Liver (tissue), 9 donors: ENCODE data around the gene ELP5. TPM values are rescaled to one million over a fixed set of nuclear protein-coding genes. Genes with fewer than 3 reads are reported as not detected.

ENCODE experiments used
- DNase-seq: peaks from one replicate; pipeline ENCODE4 v3.0.0-alpha.2; 2017; ENCODE audit warnings: low spot score
- H3K27ac ChIP-seq, 2 donors: one replicate each; pipeline ENCODE4 v1.7.0; 2013; ENCODE audit warnings: inconsistent platforms in 2 of 2, low read length in 2 of 2, control low read depth in 1 of 2, low read depth in 1 of 2, mild to moderate bottlenecking in 1 of 2
- H3K27me3 ChIP-seq, 4 donors: one replicate each; pipeline versions ENCODE4 v1.6.1 to v1.7.0; 2013; ENCODE audit warnings: low read length in 3 of 4, inconsistent platforms in 1 of 4, mild to moderate bottlenecking in 1 of 4, moderate library complexity in 1 of 4; ENCODE audit not compliant: control insufficient read depth in 4 of 4, insufficient read depth in 4 of 4
- H3K36me3 ChIP-seq, 4 donors: one replicate each; pipeline versions ENCODE4 v1.6.1 to v1.7.0; 2013; ENCODE audit warnings: low read length in 3 of 4, mild to moderate bottlenecking in 3 of 4, low read depth in 1 of 4, moderate library complexity in 1 of 4; ENCODE audit not compliant: control insufficient read depth in 4 of 4, insufficient read depth in 3 of 4
- H3K4me1 ChIP-seq, 4 donors: one replicate each; pipeline versions ENCODE4 v1.6.1 to v1.7.0; 2013; ENCODE audit warnings: low read length in 3 of 4, mild to moderate bottlenecking in 3 of 4, moderate library complexity in 1 of 4; ENCODE audit not compliant: control insufficient read depth in 4 of 4, insufficient read depth in 4 of 4
- H3K4me3 ChIP-seq, 3 donors: one replicate each; pipeline versions ENCODE4 v1.6.1 to v1.7.0; 2013; ENCODE audit warnings: low read length in 3 of 3, control low read depth in 1 of 3, low read depth in 1 of 3, mild to moderate bottlenecking in 1 of 3
- H3K9ac ChIP-seq, 2 donors: one replicate each; pipeline ENCODE4 v1.7.0; 2013; ENCODE audit warnings: low read length in 2 of 2, mild to moderate bottlenecking in 2 of 2, moderate library complexity in 2 of 2, control low read depth in 1 of 2, low read depth in 1 of 2
- H3K9me3 ChIP-seq, 4 donors: one replicate each; pipeline versions ENCODE4 v1.6.1 to v1.7.0; 2013; ENCODE audit warnings: low read length in 3 of 4; ENCODE audit not compliant: control insufficient read depth in 4 of 4
- EGR1 ChIP-seq, 2 donors: IDR thresholded peaks; 2 replicates each; pipeline ENCODE4 v1.6.1; 2016 to 2018; ENCODE audit warnings: antibody characterized with exemption in 2 of 2, low read depth in 2 of 2
- FOXA1 ChIP-seq: IDR thresholded peaks from 2 replicates; pipeline ENCODE4 v1.6.1; 2016; ENCODE audit warnings: antibody characterized with exemption
- FOXA2 ChIP-seq: IDR thresholded peaks from 2 replicates; pipeline ENCODE4 v1.6.1; 2016; ENCODE audit warnings: antibody characterized with exemption
- HNF4A ChIP-seq, 2 donors: conservative IDR thresholded peaks; 2 replicates each; pipeline ENCODE4 v1.6.1; 2016; ENCODE audit warnings: antibody characterized with exemption in 2 of 2, mild to moderate bottlenecking in 2 of 2
- HNF4G ChIP-seq: IDR thresholded peaks from 2 replicates; pipeline ENCODE4 v1.6.1; 2016; ENCODE audit warnings: antibody characterized with exemption
- JUND ChIP-seq, 2 donors: IDR thresholded peaks; 2 replicates each; pipeline ENCODE4 v1.6.1; 2016; ENCODE audit warnings: antibody characterized with exemption in 2 of 2
- NR2F2 ChIP-seq: IDR thresholded peaks from 2 replicates; pipeline ENCODE4 v1.6.1; 2016; ENCODE audit warnings: antibody characterized with exemption
- RAD21 ChIP-seq, 2 donors: IDR thresholded peaks; 2 replicates each; pipeline ENCODE4 v1.6.1; 2016; ENCODE audit warnings: antibody characterized with exemption in 2 of 2, mild to moderate bottlenecking in 2 of 2
- RXRA ChIP-seq, 2 donors: IDR thresholded peaks; 2 replicates each; pipeline ENCODE4 v1.6.1; 2017 to 2018; ENCODE audit warnings: antibody characterized with exemption in 2 of 2, mild to moderate bottlenecking in 1 of 2
- SP1 ChIP-seq: IDR thresholded peaks from 2 replicates; pipeline ENCODE4 v1.6.1; 2018; ENCODE audit warnings: antibody characterized with exemption, mild to moderate bottlenecking
- TAF1 ChIP-seq: conservative IDR thresholded peaks from 2 replicates; pipeline ENCODE4 v1.6.1; 2016; ENCODE audit warnings: antibody characterized with exemption, mild to moderate bottlenecking
- YY1 ChIP-seq: IDR thresholded peaks from 2 replicates; pipeline ENCODE4 v1.6.1; 2016; ENCODE audit warnings: antibody characterized with exemption, mild to moderate bottlenecking
- WGBS: extraction: QIAGEN DNeasy Blood & Tissue Kit; methylation state at CpG from one replicate; pipeline ENCODE4 v1.1.7; 2013; 5-methylcytosine and 5-hydroxymethylcytosine counted together
- polyA plus RNA-seq, 2 donors: library from polyadenylated mRNA; stranded (reverse) in 1 of 2; unstranded in 1 of 2; fragments of 200-250 nt in 1 of 2; fragments of >200 nt in 1 of 2; fragmentation: Nextera tagmentation in 1 of 2; extraction: Ambion mirVana in 1 of 2; gene quantifications; one replicate each; pipeline versions ENCODE4 v1.2.1 to v1.2.3, GENCODE V29; 2013 to 2015
- total RNA-seq, 2 donors: library from RNA; depleted of rRNA; stranded (reverse); fragments of >200 nt; gene quantifications; one replicate each; pipeline ENCODE4 v1.2.3, GENCODE V29; 2014
- TF ChIP-seq, protein P1 (sequence below): IDR thresholded peaks from 2 replicates; pipeline ENCODE4 v1.6.1; 2016; ENCODE audit warnings: antibody characterized with exemption
- TF ChIP-seq, protein P2 (sequence below): IDR thresholded peaks from 2 replicates; pipeline ENCODE4 v1.6.1; 2016; ENCODE audit warnings: antibody characterized with exemption
- TF ChIP-seq, protein P3 (sequence below): fragments of 150-350 bp; IDR thresholded peaks from 2 replicates; pipeline ENCODE4 v1.5.1; 2017; ENCODE audit warnings: improper control_type of control experiment, low read depth, low read length; ENCODE audit not compliant: missing input control
- TF ChIP-seq, protein P4 (sequence below): IDR thresholded peaks from 2 replicates; pipeline ENCODE4 v1.6.1; 2016; ENCODE audit warnings: antibody characterized with exemption
- TF ChIP-seq, protein P5 (sequence below): IDR thresholded peaks from 2 replicates; pipeline ENCODE4 v1.6.1; 2016; ENCODE audit warnings: antibody characterized with exemption, mild to moderate bottlenecking
- donor health status: healthy.
- donor health status: healthy.
- donor health status: healthy.
- donor health status: healthy.
- donor health status: healthy.

The ELP5 gene
- total and polyA plus RNA-seq, 4 donors, result 19.3 to 38.4 (median 26.6) TPM

DNA sequence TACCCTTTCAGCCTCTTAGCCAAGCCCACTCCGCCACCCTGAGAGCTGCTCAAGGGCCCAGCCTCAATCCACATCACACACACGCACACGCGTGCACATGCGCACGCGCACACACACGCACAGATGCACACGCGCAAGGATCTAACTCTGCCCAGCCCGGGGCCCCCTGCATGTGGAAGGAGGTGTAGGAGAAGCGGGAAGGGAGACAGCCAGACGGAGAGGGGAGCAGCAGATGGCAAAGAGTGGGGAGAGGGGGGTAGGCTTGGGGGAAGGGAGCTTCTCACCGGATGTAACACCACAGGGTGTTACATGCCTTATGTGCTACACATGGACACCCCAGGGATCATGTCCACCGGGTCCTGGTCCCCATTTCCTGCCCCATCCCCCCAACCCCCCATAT, 47.7 kb upstream of the ELP5 start:
- Histone ChIP-seq H3K4me1 (peaks cover 0 to 2% (median 0%) of the 10 kb centered on the region in 4 donors), H3K4me3 (no peak overlapping the region), H3K9me3 (no peaks in the 10 kb centered on the region), H3K36me3 (no peaks in the 10 kb centered on the region), H3K9ac (no peak overlapping the region), H3K27me3 (no peaks in the 10 kb centered on the region), H3K27ac (no peak overlapping the region)
- WGBS, result 87% methylated on average over 15 of the region's 15 CpGs
- DNase-seq, result no peak
- TF ChIP-seq SP1 (no peak), NR2F2 (no peak), HNF4A (conservative IDR thresholded peaks at IDR 0.05) (no peak), YY1 (no peak), TAF1 (no peak), JUND (IDR thresholded peaks at IDR 0.05) (no peak)
- TF ChIP-seq, protein P1, sequence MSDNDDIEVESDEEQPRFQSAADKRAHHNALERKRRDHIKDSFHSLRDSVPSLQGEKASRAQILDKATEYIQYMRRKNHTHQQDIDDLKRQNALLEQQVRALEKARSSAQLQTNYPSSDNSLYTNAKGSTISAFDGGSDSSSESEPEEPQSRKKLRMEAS, result no peak
- TF ChIP-seq, protein P2, sequence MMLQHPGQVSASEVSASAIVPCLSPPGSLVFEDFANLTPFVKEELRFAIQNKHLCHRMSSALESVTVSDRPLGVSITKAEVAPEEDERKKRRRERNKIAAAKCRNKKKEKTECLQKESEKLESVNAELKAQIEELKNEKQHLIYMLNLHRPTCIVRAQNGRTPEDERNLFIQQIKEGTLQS, result no peak

DNA sequence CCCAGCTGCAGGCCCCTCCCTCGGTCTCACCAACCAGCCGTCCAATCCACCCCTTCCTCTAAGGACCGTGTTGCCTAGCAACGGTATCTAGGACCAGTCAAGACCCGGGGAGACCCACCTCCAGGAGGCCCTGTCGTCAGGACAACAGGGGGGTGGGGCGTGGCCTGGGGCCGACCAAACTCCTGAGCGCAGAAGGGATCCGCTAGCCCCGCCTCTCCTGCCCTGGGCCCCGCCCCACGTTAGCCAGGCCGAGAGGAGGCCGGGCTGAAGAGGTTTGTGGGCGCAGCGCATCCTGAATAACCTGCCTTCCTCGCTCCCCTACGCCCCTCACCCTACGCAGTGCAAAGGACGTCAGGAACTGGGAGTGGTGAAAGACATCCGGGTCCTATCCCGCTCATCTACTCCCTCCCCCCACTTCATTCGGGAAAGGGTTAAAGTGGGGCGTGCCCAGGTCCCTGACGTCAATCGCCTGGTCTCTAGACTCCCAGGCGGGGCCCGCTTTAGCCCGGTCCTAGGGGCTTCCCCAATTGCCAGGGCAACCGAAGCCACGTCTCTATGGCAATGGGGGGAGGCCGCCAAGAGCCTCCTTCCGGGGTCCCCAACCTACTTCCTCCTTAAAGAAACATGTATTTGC, 47.1 kb upstream of the ELP5 start:
- H3K36me3 ChIP-seq, result no peaks in the 10 kb centered on the region
- H3K4me1 ChIP-seq, result peaks cover 0 to 2% (median 0%) of the 10 kb centered on the region in 4 donors
- peak overlapping the region in 1 of 2 donors; percentile 49 for H3K27ac ChIP-seq
- H3K27me3 ChIP-seq, result no peaks in the 10 kb centered on the region
- WGBS, result 7% methylated on average over 34 of the region's 34 CpGs
- H3K9ac ChIP-seq, result peak overlapping the region in 1 of 2 donors; percentile 38
- TF ChIP-seq SP1, result peak; percentile 50
- TF ChIP-seq EGR1 (IDR thresholded peaks at IDR 0.05; ENCODE audit: low read depth in 2 of 2), result no peak
- peak overlapping the region; percentile 45 to 58 (median 48) for H3K4me3 ChIP-seq
- H3K9me3 ChIP-seq, result no peaks in the 10 kb centered on the region
- peak; percentile 82 for DNase-seq

DNA sequence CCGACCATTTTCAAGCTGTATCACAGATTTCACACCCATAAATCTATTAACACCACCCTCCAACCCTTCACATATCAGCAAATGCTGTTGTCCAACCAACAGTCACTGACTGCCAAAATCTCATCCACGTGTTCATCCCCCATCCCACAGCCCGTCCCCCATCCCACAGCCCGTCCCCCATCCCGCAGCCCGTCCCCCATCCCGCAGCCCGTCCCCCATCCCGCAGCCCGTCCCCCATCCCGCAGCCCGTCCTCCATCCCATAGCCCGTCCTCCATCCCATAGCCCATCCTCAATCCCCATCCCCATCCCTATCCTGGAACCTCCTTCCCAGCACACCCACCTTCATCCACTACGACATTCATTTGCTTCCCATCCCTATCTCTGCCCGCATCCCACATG, 46.5 kb upstream of the ELP5 start:
- Histone ChIP-seq H3K4me1 (peaks cover 0 to 2% (median 0%) of the 10 kb centered on the region in 4 donors), H3K36me3 (no peaks in the 10 kb centered on the region), H3K9me3 (no peaks in the 10 kb centered on the region), H3K9ac (no peak overlapping the region), H3K4me3 (no peak overlapping the region), H3K27me3 (no peaks in the 10 kb centered on the region), H3K27ac (peak overlapping the region in 1 of 2 donors; percentile 49)
- DNase-seq, result no peak
- TF ChIP-seq, protein P3, sequence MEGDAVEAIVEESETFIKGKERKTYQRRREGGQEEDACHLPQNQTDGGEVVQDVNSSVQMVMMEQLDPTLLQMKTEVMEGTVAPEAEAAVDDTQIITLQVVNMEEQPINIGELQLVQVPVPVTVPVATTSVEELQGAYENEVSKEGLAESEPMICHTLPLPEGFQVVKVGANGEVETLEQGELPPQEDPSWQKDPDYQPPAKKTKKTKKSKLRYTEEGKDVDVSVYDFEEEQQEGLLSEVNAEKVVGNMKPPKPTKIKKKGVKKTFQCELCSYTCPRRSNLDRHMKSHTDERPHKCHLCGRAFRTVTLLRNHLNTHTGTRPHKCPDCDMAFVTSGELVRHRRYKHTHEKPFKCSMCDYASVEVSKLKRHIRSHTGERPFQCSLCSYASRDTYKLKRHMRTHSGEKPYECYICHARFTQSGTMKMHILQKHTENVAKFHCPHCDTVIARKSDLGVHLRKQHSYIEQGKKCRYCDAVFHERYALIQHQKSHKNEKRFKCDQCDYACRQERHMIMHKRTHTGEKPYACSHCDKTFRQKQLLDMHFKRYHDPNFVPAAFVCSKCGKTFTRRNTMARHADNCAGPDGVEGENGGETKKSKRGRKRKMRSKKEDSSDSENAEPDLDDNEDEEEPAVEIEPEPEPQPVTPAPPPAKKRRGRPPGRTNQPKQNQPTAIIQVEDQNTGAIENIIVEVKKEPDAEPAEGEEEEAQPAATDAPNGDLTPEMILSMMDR, result no peak
- no peak for TF ChIP-seq RXRA (IDR thresholded peaks at IDR 0.05)
- no peak for TF ChIP-seq JUND (IDR thresholded peaks at IDR 0.05)
- TF ChIP-seq HNF4G, result no peak
- TF ChIP-seq SP1, result no peak
- no peak for TF ChIP-seq FOXA1
- TF ChIP-seq, protein P1, result no peak
- TF ChIP-seq, protein P4, sequence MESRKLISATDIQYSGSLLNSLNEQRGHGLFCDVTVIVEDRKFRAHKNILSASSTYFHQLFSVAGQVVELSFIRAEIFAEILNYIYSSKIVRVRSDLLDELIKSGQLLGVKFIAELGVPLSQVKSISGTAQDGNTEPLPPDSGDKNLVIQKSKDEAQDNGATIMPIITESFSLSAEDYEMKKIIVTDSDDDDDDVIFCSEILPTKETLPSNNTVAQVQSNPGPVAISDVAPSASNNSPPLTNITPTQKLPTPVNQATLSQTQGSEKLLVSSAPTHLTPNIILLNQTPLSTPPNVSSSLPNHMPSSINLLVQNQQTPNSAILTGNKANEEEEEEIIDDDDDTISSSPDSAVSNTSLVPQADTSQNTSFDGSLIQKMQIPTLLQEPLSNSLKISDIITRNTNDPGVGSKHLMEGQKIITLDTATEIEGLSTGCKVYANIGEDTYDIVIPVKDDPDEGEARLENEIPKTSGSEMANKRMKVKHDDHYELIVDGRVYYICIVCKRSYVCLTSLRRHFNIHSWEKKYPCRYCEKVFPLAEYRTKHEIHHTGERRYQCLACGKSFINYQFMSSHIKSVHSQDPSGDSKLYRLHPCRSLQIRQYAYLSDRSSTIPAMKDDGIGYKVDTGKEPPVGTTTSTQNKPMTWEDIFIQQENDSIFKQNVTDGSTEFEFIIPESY, result no peak
- no peak for TF ChIP-seq RAD21 (IDR thresholded peaks at IDR 0.05)
- TF ChIP-seq, protein P5, sequence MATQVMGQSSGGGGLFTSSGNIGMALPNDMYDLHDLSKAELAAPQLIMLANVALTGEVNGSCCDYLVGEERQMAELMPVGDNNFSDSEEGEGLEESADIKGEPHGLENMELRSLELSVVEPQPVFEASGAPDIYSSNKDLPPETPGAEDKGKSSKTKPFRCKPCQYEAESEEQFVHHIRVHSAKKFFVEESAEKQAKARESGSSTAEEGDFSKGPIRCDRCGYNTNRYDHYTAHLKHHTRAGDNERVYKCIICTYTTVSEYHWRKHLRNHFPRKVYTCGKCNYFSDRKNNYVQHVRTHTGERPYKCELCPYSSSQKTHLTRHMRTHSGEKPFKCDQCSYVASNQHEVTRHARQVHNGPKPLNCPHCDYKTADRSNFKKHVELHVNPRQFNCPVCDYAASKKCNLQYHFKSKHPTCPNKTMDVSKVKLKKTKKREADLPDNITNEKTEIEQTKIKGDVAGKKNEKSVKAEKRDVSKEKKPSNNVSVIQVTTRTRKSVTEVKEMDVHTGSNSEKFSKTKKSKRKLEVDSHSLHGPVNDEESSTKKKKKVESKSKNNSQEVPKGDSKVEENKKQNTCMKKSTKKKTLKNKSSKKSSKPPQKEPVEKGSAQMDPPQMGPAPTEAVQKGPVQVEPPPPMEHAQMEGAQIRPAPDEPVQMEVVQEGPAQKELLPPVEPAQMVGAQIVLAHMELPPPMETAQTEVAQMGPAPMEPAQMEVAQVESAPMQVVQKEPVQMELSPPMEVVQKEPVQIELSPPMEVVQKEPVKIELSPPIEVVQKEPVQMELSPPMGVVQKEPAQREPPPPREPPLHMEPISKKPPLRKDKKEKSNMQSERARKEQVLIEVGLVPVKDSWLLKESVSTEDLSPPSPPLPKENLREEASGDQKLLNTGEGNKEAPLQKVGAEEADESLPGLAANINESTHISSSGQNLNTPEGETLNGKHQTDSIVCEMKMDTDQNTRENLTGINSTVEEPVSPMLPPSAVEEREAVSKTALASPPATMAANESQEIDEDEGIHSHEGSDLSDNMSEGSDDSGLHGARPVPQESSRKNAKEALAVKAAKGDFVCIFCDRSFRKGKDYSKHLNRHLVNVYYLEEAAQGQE, result no peak
- TF ChIP-seq, protein P2, result no peak
- TF ChIP-seq FOXA2, result no peak
- WGBS, result 71% methylated on average over 15 of the region's 15 CpGs
